OCI-M1 (cell line): Measurements from ENCODE around the gene GLRA3.
"Not testable (repeated sequence)": the region's sequence is repeated elsewhere in the genome, so short reads cannot be mapped to it uniquely, and the experiment has no call there.

Experiments
- DNase-seq: peaks from one replicate; lab custom pipeline; 2025; lab: John Stamatoyannopoulos, UW

The GLRA3 gene

DNA sequence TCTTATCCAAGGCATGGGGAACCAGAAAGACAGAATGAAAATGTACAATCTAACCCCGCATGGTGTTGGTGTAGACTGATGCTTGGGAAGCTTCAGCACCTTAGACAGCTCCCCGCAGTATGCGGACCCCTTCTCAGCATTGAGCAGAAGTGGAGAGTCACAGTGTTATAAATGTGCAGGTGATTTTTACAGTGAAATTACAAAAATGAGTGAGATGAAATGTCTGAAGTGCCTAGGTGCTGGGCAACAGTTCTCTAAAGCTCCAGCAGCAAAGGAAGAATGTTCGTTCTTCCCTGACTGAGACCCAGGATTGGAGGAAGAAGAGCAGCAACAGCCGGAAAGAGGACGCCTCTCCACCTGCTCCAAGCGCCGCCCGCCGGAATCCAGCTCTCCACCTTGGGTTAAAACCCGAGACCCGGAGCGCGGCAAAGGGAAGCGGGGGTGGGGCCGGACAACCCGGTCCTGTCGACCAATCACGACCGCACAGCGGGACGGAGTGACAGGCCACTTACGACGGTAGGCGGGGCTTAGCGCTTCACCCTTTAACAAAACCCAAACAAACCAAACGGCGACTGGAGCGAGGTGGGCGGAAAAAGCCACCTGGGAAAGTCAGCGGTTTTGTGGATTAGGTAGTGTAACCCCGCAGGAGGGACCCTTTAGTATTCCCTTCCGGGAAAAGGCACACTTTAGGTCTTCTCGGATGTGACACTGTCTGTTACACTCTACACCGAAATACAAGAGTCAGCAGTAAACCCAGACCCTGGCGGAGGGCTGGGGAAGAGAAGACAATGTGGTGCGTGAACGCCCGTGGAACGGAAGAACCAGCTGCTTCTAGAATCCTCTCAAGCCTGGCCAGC, at the start of gene GLRA3:
Gene GLRA3 (minus strand): TSS at position 403 of the 857 bp plus-strand sequence. CDS start 436 bp downstream, outside the sequence.
- DNase-seq, result peak; percentile 40

GRCh38 chr4:174874898-174875297, 45.9 kb upstream of the GLRA3 start:
- DNase-seq, result no peak

DNA sequence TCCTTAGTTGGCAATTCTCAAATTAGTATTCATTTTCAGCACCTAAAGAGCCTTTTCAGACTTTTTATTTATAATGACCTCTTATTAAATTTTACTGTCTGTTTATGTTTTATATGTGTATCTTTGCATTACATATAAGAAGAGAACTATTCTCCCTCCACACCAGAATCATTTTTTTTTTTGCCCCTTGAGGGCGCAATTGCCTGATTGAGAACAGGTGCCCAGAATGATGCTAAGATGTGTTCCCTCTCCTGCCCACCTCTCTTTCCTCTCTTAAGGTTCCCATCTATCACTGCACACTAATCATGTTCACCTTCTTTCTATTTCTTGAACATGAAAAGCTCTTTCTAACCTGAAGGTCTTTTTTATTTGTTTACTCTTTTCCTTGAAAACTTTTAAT, 44.9 kb upstream of the GLRA3 start:
- DNase-seq, result peak; percentile 69

- DNase-seq, result not testable (repeated sequence)
These were observed 44.1 kb upstream of the GLRA3 start for GRCh38 chr4:174873146-174873545.

DNA sequence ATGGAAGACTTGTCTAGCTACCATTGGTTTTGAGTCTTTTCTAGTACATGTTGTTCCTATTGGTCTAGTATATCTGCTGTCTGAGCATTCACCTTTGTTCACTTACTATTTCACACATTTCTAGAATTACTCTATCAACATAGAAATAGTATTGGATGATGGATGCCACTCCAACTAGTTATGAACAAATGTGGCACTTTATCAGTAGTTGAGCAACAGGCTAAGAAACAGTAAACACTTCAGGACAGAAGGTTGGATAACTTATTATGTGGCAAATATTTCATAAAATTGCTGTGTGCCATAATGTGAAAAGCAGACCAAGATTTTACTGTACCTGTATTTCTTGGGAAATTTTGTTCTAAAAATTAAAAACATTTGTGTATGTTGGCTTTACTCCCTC, 42.4 kb upstream of the GLRA3 start:
- DNase-seq, result no peak

- peak; percentile 33 for DNase-seq
These were observed 41.3 kb upstream of the GLRA3 start for GRCh38 chr4:174870311-174870710.

- no peak for DNase-seq
These were observed 40.3 kb upstream of the GLRA3 start for GRCh38 chr4:174869339-174869738.

- no peak for DNase-seq
These were observed 38.9 kb upstream of the GLRA3 start for GRCh38 chr4:174867903-174868302.

DNA sequence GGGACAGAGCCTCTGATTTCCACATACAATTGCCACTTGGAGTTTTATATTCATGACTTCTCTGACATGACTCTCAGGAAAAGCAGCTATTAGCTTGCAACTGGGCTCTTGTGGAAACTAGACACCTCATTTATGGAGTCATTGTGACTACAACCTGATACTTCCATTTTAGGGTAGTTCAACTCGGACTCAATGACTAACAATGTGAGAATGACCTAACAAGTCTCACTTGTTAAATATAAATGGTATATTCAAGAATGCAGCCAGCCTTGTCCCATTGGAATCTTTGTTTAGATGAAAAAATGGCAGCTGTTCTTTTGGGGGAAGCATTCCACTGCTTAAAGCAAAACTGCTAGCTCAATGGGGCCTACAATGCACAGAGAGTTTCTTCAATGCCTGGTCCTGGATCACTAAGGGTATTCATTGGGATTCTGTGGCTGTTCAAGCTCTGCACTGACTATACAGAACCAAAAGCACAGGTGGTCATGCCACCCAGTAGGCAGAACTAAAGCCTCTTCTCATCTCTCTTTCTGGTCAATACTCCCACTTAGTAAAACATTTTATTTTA, 36.5 kb upstream of the GLRA3 start:
- DNase-seq, result no peak

GRCh38 chr4:174864031-174864430, 35.0 kb upstream of the GLRA3 start:
- DNase-seq, result no peak

DNA sequence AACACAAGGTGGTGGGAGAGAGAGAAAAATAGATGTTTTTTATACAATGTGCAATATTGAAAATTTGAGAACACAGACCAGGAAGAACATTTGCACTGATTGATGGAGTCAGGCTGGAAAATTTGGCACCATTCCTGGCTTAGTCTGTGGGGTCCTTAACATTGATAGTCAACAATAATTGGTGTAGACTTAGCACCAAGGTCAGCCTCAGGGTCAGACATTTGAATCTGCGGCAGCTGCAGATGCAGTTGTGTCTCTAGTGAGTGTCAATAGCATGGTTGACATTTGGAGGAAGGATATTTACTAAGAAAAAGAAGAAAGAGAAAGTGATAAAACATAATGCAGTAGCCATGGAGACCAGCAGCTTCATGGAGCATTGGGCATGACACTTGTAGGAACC, 31.5 kb upstream of the GLRA3 start:
- no peak for DNase-seq

DNA sequence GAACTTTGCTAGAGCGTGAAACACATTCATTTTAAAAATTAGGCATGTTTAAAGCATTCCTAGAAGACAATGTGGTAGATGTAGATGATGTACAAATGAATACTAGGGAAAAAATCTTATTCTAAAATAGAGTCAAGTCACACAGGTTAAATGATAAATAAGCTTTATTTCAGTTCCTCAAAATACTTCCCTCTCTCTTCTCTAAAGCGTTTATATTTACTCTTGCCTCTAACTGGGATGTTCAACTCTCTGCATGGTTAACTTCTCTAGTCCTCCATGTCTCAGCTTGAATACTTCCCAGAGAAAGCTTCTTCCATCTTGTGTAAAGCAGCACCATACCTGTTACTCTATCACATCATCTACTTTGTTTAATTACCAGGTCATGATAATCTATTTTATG, 30.9 kb upstream of the GLRA3 start:
- DNase-seq, result no peak

GRCh38 chr4:174856926-174857800, 28.1 kb upstream of the GLRA3 start:
- peak; percentile 66 for DNase-seq

DNA sequence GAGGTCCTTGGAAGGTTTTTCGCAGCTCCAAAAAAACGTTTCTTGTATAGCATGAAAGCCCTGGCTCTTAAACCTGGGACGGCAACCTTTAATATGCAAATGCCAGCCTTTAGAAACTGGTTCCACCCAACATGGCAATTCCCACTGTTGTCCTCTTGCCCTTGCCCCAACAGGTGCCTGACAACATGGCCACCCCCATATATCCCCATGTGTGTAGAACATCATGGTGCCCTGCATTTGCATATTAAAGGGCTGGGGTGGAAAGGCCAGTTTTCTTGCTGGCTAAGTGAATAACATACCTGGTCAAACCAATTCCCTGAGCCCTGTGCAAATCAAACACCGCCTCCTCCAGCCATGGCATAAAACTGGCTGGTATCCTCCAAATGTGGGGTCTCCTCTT, 26.0 kb upstream of the GLRA3 start:
- DNase-seq, result no peak

GRCh38 chr4:174853629-174854028, 24.6 kb upstream of the GLRA3 start:
- no peak for DNase-seq

- no peak for DNase-seq
These were observed 19.5 kb upstream of the GLRA3 start for GRCh38 chr4:174848596-174848995.

GRCh38 chr4:174847801-174848427, 18.9 kb upstream of the GLRA3 start:
- DNase-seq, result no peak

DNA sequence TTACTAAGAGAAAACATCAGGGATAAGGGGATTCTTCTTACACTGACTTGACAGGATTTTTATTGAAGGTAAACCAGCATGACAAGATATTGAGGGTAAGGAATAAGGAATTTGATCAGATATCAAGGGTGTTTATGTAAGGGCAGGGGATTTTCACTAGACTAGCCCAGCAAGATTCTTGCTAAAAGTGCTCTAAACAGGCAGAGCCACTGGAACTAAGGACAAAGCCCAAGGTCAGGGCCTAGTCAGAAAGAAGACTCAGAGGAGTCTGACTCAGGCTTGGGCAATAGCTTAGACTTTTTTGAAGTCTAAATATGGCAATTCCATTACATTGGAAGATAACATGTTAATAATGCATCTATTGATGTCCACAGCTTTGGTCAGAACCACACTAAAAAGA, 6.5 kb upstream of the GLRA3 start:
- DNase-seq, result no peak

- no peak for DNase-seq
These were observed 5.4 kb upstream of the GLRA3 start for GRCh38 chr4:174834477-174834876.

DNA sequence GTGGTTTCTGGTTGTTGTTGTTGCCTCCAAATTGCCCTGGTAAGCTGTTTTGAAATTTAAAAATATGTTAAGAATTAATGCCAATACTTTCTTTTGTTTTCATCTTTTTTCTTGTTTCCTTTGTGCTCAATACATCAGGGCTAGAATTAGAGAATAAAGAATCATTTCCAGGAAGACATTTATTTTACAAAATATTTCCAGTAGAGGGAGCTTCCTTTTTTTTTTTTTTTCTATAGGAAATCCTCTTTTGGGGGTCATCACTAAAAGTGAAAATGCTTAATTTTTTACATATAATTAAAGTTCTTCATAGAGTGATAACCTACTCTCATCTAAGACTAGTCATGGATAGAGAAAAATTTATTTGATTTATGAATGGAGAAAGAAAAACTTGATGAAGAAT, 2.4 kb downstream of the GLRA3 start:
- peak; percentile 15 for DNase-seq

DNA sequence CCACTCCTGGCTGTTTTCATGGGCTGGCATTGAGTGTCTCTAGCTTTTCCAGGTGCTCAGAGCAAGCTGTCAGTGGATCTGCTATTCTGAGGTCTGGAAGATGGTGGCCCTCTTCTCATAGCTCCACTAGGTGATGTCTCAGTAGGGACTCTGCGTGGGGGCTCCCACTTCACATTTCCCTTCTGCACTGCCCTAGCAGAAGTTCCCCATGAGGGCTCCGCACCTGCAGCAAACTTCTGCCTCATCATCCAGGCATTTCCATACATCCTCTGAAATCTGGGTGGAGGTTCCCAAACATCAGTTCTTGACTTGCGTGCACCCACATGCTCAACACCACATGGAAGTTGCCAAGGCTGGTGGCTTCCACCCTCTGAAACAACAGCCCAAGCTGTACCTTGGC, 13.8 kb downstream of the GLRA3 start:
- DNase-seq, result no peak

DNA sequence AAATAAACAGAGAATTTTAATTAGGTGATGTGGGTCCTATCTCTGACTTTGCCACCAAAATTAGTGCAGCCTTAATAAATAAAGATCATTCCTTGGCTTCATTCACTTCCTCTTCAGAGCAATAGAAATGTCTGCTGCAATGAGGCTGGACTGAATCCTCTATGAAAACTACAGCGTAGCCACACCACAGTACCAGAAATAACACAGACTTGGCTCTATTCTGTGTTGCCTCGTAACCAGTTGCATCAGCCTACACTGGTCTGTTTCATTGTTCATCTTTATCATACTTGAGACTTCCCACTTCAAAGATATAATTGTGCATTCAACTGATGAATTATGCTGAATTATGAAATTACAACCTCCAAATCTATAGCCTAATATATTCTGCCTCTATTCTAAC, 15.8 kb downstream of the GLRA3 start:
- DNase-seq, result no peak
